Measurements from ENCODE around the gene PSD2.

PSD2 gene

DNA sequence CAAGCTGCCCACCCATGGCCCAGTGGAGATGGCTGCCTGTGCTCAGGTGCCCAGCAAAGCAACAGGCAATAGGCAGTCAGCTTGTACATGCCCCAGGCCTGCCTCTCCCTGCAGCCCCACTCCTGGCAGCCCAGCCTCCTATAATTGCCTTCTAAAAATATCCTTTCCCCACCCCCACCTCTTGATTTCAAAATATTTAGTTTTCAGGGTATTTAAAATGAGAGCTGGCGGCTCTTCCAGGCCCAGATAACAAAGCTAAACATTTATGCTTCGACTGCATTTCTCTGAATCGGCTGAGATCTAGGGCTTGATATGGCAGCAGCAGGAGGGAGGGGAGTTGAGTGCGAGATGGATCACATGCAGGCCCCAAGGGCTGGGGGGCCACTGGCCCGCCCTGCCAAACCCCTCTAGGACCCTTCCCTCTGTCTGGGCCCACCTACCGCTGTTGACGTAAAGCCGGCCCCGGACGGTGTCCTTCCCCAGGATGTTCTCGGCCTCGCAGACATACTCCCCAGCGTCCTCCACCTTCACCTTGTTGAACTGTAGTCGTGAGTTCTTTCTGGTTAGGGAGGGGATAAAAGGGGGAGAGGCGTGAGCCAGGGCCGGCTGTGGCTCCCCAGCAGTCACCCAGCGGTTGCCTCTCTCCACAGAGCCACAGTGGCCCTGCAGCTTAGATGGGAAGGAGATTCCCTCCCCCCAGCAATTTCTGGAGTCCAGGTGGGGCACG, 85.0 kb downstream of the PSD2 start:
- DNase-seq (ENCODE audit: low spot score): no peak

DNA sequence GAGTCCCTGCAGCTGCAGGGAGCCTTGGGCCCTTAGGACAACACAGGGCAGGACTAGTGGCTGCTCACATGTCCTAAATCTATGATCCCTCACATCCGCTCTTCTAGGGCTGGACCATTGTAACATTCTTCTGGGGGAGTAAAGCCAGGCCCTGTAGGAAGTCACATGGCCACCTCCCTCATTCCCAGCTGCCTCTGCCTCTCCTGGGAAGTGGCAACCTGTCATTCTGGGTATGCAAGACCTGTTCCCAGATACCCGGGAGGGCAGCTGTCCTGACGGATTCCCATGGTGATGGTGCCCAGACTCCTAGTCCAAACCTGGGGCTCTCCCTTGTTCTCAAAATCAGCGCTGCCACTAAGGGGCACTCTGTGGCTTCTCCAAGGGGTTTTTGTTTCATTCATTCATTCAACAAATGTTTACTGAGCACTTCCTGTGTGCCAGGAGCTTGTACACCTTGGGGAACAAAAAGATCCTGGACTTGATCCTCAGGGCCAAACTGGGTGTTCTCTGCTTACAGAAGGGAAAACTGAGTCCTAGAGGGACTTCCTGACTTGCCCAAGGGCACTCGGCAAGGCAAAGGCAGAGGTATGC, 85.6 kb downstream of the PSD2 start:
- DNase-seq (ENCODE audit: low spot score): no peak

DNA sequence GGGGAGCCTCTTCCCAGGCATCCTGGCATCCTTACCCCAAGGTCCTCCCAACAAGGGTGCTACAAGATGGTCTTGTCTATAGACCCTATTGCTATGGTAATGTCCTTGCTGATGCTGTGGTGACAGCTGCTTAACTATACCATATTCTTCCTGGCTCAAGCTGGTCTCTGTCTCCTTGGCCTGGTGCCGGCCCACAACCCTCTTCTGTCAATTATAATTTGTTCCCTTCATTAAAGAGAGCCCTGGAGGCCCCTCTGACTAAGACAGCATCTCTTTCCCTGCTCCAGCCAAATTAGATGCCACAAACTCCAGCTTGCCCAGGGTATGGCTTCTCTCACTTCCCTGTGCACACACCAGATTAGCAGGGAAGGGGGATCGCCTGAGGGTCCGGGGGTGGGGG, 86.7 kb downstream of the PSD2 start:
- no peak for DNase-seq (ENCODE audit: low spot score)

DNA sequence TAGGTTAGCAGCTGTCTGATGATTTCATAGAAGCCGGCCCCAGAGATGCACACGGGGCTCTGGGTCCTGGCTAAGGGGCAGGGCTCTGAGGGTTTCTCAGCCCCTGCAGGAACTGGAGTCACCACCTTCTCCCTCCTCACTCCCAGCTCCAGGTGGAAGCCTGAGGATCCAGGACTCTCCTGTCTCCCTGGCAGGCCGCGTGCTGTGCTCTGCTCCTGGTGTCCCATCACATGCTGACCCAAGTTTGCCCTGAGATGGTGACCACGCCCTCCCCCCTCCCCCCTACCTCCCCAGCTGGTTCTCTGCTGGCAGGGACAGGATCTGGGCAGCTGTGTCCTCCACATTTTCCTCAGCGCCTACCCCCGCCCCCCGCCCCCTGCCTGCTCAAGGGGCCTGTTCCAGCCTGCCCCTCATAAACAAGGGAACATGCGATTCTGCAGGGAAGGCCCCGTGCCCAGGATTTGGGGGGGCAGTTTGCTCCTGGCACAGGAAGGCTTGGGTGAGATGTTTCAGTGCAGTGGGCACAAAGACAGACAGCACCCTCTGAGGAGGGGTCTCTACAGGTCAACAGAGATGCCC, 87.4 kb downstream of the PSD2 start:
- DNase-seq (ENCODE audit: low spot score): no peak

DNA sequence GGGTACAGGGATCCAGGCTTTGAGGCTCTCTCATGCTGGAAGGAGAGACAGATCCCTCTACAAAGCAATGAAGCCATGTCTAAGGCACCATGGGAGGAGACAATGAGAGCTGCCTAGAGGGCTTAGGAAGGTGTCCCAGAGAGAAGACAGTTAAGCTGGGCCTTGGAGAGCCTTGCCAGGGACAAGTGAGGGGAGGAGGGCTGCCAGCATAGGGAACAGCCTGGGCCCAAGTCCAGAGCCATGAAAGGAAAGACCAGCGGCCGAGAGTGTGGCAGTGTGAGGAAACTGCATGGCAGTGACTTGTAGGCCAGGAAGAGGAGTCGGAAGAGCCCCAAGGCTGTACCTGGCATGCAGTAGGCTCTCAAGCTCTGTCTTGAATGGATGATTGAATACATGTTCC, 88.5 kb downstream of the PSD2 start:
- no peak for DNase-seq (ENCODE audit: low spot score)

DNA sequence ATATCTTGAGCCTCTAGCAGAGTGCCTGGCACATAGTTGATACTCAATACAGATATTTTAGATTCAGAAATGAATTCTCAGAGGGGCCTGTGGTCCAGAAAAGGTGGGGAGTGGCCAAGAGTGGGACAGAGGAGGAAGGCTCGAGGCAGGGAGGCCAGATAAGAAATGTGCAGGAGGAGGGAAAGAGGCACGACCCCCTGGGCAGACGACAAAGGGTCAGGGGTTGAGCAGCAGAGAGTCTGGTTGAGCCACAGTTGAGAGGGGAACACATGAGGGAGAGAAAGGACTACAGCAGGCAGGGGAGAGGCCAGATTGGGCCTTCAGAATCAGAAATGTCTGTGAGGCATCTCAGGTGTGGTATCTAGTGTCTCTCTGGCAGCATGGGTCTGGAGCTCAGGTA, 89.1 kb downstream of the PSD2 start:
- no peak for DNase-seq (ENCODE audit: low spot score)

DNA sequence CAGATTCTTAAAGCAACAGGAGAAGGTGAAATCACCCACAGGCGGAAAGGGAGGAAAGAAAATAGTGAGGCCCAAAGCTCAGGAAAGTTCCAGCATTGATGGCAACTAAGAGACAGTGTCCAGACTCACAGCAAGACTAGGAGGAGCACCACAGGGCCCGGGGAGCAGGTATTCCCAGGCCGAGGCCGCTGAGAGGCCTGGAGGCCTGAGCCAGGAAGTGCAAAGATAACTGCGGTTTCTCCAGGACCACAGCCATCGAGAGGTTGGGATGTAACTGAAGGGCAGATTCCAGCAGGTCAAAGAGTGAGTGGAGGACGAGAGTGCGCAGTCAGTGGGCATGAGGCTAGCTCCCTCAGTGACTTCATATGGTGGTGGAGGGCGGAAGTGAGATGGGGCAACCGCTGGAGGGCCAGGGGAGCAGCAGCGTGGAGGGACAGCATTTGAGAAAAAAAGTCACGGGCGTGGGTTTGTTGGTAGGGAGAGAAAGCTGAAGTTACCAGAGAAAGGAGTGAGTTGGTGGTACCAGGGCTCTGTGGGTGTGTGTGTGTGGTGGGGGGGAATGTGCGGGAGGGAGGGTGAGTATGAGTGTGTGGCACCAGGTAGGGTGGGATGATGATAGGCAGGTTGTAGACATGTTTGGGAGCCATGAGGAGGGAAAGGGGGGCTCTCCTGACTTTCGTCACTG, 89.7 kb downstream of the PSD2 start:
- DNase-seq (ENCODE audit: low spot score): no peak

DNA sequence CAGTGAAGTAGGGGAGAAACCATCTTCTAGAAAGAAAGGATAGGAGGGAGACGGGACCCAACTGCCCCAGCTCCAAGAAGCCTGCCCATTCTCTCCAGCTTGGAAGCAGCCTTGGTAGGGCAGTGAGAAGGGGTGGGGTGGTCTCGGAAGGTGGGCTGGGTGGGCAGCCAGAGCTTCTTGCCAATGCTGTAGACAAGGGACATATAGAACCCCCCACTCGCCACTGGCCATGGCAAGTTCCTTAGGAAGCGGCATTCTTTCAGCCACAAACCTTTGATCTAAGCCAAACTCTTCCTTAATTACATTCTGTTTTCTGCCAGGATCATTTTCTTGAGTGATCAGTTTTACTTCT, 90.2 kb downstream of the PSD2 start:
- no peak for DNase-seq (ENCODE audit: low spot score)

DNA sequence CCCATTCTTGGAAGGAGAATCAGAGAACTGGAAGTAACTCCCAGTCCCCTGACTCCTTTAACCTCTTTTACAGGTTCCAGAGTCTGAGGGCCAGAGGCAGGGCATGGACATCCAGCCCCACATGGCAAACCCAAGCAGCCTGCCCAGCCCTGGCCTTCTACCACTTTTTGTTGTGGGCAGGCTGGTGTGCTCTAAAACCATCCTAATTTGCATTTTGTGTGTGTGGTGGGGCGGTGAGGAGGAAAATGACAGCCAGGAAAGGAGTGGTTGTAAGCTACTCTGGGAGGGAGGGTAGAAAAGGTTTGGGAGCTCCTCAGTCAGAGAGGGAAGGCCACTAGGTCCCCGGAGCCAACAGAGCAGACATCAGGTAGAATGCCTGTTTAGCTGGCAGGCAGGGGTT, 90.6 kb downstream of the PSD2 start:
- no peak for DNase-seq (ENCODE audit: low spot score)

DNA sequence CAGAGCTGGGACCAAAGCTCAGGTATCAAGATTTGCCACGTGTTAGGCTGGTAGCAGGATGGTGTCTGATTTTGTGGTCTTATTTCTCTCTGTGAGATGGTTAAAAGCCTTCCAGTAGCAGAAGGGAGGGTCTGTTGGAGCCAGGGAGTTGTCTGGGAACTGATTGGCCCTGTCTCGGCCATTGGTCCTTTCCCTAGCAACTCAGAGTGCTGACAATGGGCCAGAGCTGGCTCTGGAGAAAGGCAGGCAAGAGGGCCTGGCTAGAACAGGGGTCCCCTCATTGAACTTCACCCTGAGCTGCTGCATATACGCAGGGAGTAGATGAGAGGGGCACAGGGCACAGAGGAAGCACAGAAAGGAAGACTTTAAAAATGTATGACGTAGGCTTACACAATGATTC, 92.8 kb downstream of the PSD2 start:
- no peak for DNase-seq (ENCODE audit: low spot score)

DNA sequence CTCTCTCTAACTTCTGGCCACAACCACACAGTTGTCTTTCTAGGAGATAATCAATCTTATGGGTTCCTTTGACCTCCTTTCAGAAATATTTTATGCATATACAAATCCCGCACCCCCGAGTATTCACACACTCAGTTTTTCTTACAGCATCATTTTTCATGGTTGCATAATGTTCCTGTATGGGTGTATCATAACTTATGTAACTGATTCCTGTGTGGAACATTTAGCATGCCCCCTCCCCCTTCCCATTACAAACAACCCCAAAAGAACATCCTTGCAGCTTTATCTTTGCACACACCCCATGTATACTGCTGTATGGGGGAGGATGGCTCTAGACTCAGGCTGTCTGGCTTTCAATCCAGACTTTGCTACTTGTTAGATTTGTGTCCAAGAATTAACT, 93.8 kb downstream of the PSD2 start:
- no peak for DNase-seq (ENCODE audit: low spot score)

DNA sequence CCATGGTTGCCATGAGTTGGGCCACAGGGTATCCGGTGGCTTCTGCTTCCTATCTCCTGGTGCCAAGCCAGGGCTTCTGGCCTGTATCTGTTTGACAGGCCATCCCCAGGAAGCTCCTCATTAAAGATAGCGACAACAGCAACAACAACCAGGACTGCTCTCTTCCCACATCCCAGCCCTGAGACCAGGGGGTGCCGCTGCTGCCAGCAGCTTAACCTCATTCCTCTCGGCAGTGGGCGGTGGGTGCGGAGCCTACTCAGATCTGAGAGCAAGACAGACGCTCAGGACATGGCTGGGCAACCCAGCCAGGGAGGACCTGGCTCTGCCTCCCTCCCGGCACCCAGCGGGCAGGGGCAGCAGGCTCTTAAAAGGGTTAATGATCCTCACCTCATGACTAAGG, 98.3 kb downstream of the PSD2 start:
- DNase-seq (ENCODE audit: low spot score): no peak

Data from CD4-positive, alpha-beta T cell treated with Interleukin-2 at 100 ng/mL for 4 hours (primary cell).